Measurements from ENCODE around the gene KLK3. TPM values are rescaled to one million over a fixed set of nuclear protein-coding genes. Genes with fewer than 3 reads are reported as not detected.

KLK3 gene
- total and polyA plus RNA-seq, 7 donors = 1.8 to 4.2 (median 3.0) TPM; not detected in 4

GRCh38 chr19:50815439-50815838, 39.3 kb upstream of the KLK3 start:
- H3K36me3 ChIP-seq = no peaks in the 10 kb centered on the region
- no peak for TF ChIP-seq EP300 (IDR thresholded peaks at IDR 0.05)
- no peak for TF ChIP-seq POLR2AphosphoS5 (IDR thresholded peaks at IDR 0.05)
- no peak for TF ChIP-seq POLR2A (IDR thresholded peaks at IDR 0.05)
- no peak for TF ChIP-seq CTCF (IDR thresholded peaks at IDR 0.05)
- no peaks in the 10 kb centered on the region for H3K9me3 ChIP-seq
- H3K4me3 ChIP-seq = no peak overlapping the region
- DNase-seq = no peak
- peaks cover 0 to 6% (median 5%) of the 10 kb centered on the region in 4 donors for H3K4me1 ChIP-seq
- no peak overlapping the region for H3K27ac ChIP-seq
- H3K27me3 ChIP-seq = peaks cover 12 to 61% (median 27%) of the 10 kb centered on the region in 3 donors
- WGBS, 2 donors = 97 to 100% methylated on average over 1 of the region's 1 CpG
- intact Hi-C loops (cut with DNase I) = no loop called here

GRCh38 chr19:50817941-50818858, 36.5 kb upstream of the KLK3 start:
- Histone ChIP-seq H3K9me3 (no peaks in the 10 kb centered on the region), H3K4me1 (peaks cover 0 to 6% (median 5%) of the 10 kb centered on the region in 4 donors), H3K36me3 (no peaks in the 10 kb centered on the region), H3K27me3 (peaks cover 12 to 89% (median 53%) of the 10 kb centered on the region in 3 donors), H3K27ac (no peak overlapping the region), H3K4me3 (peak overlapping the region in 2 of 4 donors; percentile 7 to 8)
- WGBS, 2 donors = 2 to 8% methylated on average over 52 of the region's 52 CpGs
- TF ChIP-seq POLR2A (IDR thresholded peaks at IDR 0.05) = no peak
- no peak for TF ChIP-seq EP300 (IDR thresholded peaks at IDR 0.05)
- no peak for TF ChIP-seq CTCF (IDR thresholded peaks at IDR 0.05)
- no peak for TF ChIP-seq POLR2AphosphoS5 (IDR thresholded peaks at IDR 0.05)
- no peak for DNase-seq
- intact Hi-C loops (cut with DNase I) = no loop called here

DNA sequence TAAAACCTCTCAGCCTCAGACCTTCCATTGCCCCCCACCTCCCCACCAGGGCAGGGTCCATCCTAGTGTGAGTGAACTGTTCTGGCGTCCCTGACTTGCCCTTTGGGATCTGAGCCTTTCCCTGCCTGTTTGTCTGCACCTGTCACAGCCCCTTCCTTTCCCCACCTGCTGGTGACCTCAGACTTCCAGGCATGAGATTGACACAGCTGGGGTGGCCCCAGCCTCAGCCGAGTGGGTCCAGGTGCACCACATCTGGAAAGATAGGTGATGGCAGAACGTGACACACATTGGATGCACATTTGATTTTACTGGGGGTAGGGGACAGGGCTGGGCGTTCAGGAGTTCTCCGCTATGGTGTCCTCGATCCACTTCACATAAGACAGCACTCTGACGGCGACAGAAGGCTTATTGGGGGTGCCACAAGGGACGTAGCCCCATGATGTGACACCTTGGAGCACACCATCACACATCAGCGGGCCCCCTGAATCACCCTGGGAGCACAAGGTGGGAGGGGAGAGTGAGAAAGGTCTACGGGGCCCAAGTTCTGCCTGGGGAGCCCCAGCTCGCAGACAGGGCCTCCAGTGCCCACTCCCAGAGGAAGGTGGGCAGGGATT, 35.7 kb upstream of the KLK3 start:
- peaks cover 0 to 6% (median 5%) of the 10 kb centered on the region in 4 donors for H3K4me1 ChIP-seq
- H3K36me3 ChIP-seq = no peaks in the 10 kb centered on the region
- no peaks in the 10 kb centered on the region for H3K9me3 ChIP-seq
- WGBS, 2 donors = 48 to 70% methylated on average over 12 of the region's 12 CpGs
- no peak for DNase-seq
- TF ChIP-seq POLR2AphosphoS5 (IDR thresholded peaks at IDR 0.05) = no peak
- TF ChIP-seq EP300 (IDR thresholded peaks at IDR 0.05) = no peak
- no peak for TF ChIP-seq CTCF (IDR thresholded peaks at IDR 0.05)
- H3K27me3 ChIP-seq = peaks cover 12 to 91% (median 54%) of the 10 kb centered on the region in 3 donors
- H3K27ac ChIP-seq = no peak overlapping the region
- intact Hi-C loops (cut with DNase I) = no loop called here
- H3K4me3 ChIP-seq = no peak overlapping the region

- DNase-seq = no peak
- WGBS, 2 donors = 31 to 49% methylated on average over 8 of the region's 8 CpGs
- Histone ChIP-seq H3K27ac (no peak overlapping the region), H3K4me3 (no peak overlapping the region), H3K9me3 (no peaks in the 10 kb centered on the region), H3K36me3 (no peaks in the 10 kb centered on the region), H3K27me3 (peaks cover 12 to 94% (median 54%) of the 10 kb centered on the region in 3 donors), H3K4me1 (peaks cover 0 to 6% (median 5%) of the 10 kb centered on the region in 4 donors)
- intact Hi-C loops (cut with DNase I) = no loop called here
- TF ChIP-seq CTCF (IDR thresholded peaks at IDR 0.05) (no peak), POLR2AphosphoS5 (IDR thresholded peaks at IDR 0.05) (no peak), POLR2A (IDR thresholded peaks at IDR 0.05) (no peak), EP300 (IDR thresholded peaks at IDR 0.05) (no peak)
These were observed 35.1 kb upstream of the KLK3 start for GRCh38 chr19:50819636-50820035.

All from sigmoid colon (tissue), 7 donors.